Measurements from ENCODE around the gene CD82.

CD82 gene

GRCh38 chr11:44614281-44614775 lies 48.9 kb downstream of the CD82 start:
- Histone ChIP-seq H3K4me3 (ENCODE audit: low read depth in 1 of 2, low read length in 1 of 2) (no peak overlapping the region), H3K9me3 (no peaks in the 10 kb centered on the region), H3K4me1 (ENCODE audit: control insufficient read depth in 1 of 2, insufficient read depth in 1 of 2, low read depth in 1 of 2, low read length in 1 of 2) (peaks cover 20 to 36% of the 10 kb centered on the region in 2 experiments), H3K36me3 (peaks cover 88% of the 10 kb centered on the region), H3K27me3 (no peaks in the 10 kb centered on the region), H3K27ac (no peak overlapping the region)
- no peak for TF ChIP-seq CTCF (IDR thresholded peaks at IDR 0.05)

- Histone ChIP-seq H3K4me3 (ENCODE audit: low read depth in 1 of 2, low read length in 1 of 2) (no peak overlapping the region), H3K36me3 (peaks cover 88% of the 10 kb centered on the region), H3K27ac (peak overlapping the region; percentile 8), H3K9me3 (no peaks in the 10 kb centered on the region), H3K27me3 (no peaks in the 10 kb centered on the region), H3K4me1 (ENCODE audit: control insufficient read depth in 1 of 2, insufficient read depth in 1 of 2, low read depth in 1 of 2, low read length in 1 of 2) (peaks cover 12 to 28% of the 10 kb centered on the region in 2 experiments)
- no peak for TF ChIP-seq CTCF (IDR thresholded peaks at IDR 0.05)
These were observed 49.7 kb downstream of the CD82 start for GRCh38 chr11:44615041-44615755.

GRCh38 chr11:44615913-44616791 lies 50.7 kb downstream of the CD82 start:
- H3K36me3 ChIP-seq, result peaks cover 86% of the 10 kb centered on the region
- no peaks in the 10 kb centered on the region for H3K27me3 ChIP-seq
- no peak overlapping the region for H3K4me3 ChIP-seq (ENCODE audit: low read depth in 1 of 2, low read length in 1 of 2)
- TF ChIP-seq CTCF (IDR thresholded peaks at IDR 0.05), result no peak
- peaks cover 12 to 31% of the 10 kb centered on the region in 2 experiments for H3K4me1 ChIP-seq (ENCODE audit: control insufficient read depth in 1 of 2, insufficient read depth in 1 of 2, low read depth in 1 of 2, low read length in 1 of 2)
- no peaks in the 10 kb centered on the region for H3K9me3 ChIP-seq
- H3K27ac ChIP-seq, result peak overlapping the region; percentile 15

- Histone ChIP-seq H3K4me1 (ENCODE audit: control insufficient read depth in 1 of 2, insufficient read depth in 1 of 2, low read depth in 1 of 2, low read length in 1 of 2) (peaks cover 18 to 33% of the 10 kb centered on the region in 2 experiments), H3K27ac (no peak overlapping the region), H3K27me3 (no peaks in the 10 kb centered on the region), H3K36me3 (peaks cover 83% of the 10 kb centered on the region), H3K9me3 (no peaks in the 10 kb centered on the region), H3K4me3 (ENCODE audit: low read depth in 1 of 2, low read length in 1 of 2) (no peak overlapping the region)
- no peak for TF ChIP-seq CTCF (IDR thresholded peaks at IDR 0.05)
These were observed 52.4 kb downstream of the CD82 start for GRCh38 chr11:44617671-44618461.
